Activated CD4-positive, alpha-beta T cell treated with anti-CD3 and anti-CD28 coated beads, Interleukin-2, Interleukin-4, amounts not matched to agents 100 ng/mL and 50 ng/mL, durations not matched to agents 16 hours and 8 hours (primary cell): ENCODE data around the gene EXD1.
"Not testable (repeated sequence)": the region's sequence is repeated elsewhere in the genome, so short reads cannot be mapped to it uniquely, and the experiment has no call there.

Experiments
- DNase-seq: peaks from one replicate; pipeline ENCODE4 v3.0.0-alpha.2; 2020; ENCODE audit warnings: low spot score

Gene EXD1

DNA sequence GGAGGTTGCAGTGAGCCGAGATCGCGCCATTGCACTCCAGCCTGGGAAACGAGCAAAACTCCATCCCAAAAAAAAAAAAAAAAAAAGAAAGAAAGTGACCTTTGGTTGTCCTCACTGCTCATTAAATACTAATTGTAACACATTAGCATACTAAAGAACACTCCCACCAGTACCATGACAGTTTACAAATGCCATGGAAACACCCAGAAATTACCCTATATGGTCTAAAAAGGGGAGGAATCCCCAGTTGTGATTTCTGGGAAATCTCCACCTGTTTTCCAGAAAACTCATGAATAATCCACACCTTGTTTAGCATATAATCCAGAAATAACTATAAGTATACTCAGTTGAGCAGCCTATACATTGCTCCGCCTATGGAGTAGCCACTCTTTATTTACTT is 90.9 kb downstream of the EXD1 start:
- DNase-seq = no peak

DNA sequence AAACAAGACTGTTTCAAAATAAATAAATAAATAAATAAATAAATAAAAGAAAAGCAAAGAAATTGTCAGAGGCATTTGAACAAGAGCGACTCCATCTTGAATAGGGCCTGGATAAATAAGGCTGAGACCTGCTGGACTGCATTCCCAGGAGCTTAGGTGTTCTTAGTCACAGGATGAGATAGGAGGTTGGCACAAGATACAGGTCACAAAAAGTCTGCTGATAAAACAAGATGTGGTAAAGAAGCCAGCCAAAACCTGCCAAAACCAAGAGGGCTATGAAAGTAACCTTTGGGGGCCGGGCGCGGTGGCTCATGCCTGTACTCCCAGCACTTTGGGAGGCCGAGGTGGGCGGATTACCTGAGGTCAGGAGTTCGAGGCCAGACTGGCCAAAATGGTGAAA is 91.4 kb downstream of the EXD1 start:
- not testable (repeated sequence) for DNase-seq

DNA sequence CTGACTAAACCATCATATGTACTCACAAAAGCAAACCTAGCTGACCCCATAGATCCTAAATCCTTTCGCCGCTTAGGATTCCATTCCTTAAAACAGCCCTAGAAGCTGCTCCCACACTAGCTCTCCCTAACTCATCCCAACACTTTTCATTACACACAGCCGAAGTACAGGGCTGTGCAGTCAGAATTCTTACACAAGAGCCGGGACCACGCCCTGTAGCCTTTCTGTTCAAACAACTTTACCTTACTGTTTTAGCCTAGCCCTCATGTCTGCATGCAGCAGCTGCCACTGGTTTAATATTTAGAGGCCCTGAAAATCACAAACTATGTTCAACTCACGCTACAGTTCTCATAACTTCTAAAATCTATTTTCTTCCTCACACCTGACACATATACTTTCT is 95.0 kb downstream of the EXD1 start:
- DNase-seq = not testable (repeated sequence)

DNA sequence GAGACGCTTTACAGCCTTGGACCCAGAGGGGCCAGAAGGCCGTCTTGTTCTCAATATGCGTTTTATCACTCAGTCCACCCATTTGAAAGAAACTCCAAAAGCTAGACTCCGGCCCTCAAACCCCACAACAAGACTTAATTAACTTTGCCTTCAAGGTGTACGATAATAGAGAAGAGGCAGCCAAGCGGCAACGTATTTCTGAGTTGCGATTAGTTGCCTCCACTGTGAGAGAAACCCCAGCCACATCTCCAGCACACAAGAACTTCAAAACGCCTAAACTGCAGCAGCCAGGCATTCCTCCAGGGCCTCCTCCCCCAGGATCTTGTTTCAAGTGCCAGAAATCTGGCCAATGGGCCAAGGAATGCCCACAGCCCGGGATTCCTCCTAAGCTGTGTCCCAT is 97.1 kb downstream of the EXD1 start:
- no peak for DNase-seq
